HG03342 (cell line): Measurements from ENCODE around the gene TRIM52.

Source experiments
- ATAC-seq: cut with Tn5 transposase; IDR thresholded peaks from one replicate; pipeline ENCODE4 v1.9.1; 2021; ENCODE audit warnings: mild to moderate bottlenecking, moderate library complexity; ENCODE audit not compliant: unreplicated experiment

The TRIM52 gene

DNA sequence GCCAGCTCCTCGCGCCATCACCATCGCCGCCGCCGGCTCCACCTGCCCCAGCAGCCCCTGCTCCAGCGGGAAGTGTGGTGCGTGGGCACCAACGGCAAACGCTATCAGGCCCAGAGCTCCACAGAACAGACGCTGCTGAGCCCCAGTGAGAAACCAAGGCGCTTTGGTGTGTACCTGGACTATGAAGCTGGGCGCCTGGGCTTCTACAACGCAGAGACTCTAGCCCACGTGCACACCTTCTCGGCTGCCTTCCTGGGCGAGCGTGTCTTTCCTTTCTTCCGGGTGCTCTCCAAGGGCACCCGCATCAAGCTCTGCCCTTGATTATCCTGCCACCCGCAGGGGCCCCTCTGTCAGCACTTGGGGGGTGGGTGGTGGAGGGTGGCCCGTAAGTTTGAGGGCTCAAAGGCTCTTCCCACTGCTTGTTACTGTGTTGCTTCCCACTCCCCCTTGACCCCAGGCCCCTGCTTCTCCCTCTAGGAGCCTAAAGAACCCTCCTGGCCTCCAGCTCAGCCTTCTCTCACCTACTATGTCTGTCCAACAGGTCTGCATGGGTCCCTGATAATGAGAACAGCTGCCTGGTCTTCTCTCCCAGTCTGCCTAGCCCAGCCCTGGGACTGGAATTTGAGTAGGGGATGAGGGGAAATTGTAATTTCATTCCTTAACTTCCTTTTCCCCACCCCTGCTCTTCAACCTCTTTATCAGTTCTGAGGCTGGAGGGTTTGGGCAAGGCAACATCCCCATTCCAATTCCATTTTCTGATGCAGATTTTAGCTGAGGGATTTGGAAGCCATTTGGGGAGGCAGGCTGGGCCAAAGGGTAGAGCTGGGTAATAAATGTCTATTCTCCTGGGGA lies 26.3 kb downstream of the TRIM52 start:
- no peak for ATAC-seq

DNA sequence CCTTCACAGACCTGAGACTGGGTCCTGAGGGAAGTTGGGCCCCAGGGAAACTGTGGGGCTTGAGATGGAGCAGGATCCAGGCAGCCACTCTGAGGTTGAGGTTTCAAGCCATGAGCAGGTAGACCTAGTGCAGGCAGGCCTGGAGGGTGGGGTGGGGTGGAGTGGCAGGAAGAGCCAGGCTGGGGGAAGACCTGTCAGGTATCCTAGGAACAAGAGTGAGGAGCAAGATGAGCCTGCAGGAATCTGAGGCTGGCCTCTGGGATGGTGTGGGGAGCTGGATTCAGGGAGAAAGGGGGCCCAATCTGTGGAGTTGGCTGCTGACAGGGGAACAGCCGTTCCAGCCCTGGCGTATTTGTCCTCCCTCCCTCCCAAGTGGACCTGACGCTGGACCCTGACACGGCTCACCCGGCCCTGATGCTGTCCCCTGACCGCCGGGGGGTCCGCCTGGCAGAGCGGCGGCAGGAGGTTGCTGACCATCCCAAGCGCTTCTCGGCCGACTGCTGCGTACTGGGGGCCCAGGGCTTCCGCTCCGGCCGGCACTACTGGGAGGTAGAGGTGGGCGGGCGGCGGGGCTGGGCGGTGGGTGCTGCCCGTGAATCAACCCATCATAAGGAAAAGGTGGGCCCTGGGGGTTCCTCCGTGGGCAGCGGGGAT lies 27.0 kb downstream of the TRIM52 start:
- ATAC-seq: no peak

DNA sequence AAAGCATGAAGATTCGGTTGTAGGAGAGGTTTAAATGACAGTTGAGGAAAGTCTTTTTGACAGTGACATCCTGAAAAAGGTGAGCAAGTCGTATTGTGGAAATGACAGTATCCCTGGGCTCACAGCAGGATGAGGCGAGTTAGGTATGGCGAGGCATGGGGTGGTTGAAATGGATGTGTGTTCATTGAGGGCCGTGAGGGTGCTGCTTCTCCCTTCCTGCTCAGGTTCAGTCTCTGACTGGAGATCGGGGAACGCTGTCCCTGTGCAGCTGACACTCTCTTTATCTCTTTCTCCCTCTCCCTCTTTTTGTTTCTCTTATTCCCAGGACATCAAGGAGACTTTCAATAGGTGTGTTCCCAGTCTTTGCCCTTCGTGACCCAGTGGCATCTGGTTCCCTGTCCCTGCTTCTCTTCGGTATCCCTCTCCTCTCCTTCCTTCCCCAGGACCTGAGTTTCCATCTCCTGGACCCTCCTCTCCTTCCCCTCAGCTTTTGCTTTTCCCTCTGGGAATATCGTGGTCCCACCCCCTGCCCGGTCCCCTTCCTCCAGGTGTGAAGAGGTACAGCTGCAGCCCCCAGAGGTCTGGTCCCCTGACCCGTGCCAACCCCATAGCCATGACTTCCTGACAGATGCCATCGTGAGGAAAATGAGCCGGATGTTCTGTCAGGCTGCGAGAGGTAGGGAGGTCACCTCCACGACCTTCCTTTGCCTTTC lies 27.7 kb downstream of the TRIM52 start:
- no peak for ATAC-seq

DNA sequence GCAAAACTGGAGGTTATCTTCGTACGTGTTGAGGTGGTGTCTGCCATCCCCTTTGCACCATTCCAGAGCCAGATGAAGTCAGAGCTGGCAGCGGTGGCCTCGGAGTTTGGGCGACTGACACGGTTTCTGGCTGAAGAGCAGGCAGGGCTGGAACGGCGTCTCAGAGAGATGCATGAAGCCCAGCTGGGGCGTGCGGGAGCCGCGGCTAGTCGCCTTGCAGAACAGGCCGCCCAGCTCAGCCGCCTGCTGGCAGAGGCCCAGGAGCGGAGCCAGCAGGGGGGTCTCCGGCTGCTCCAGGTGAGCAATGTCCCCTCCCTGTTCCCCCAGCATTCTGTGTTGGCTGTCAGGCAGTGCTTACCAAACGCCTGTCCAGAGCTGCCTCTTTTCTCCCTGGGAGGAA lies 28.4 kb downstream of the TRIM52 start:
- no peak for ATAC-seq

DNA sequence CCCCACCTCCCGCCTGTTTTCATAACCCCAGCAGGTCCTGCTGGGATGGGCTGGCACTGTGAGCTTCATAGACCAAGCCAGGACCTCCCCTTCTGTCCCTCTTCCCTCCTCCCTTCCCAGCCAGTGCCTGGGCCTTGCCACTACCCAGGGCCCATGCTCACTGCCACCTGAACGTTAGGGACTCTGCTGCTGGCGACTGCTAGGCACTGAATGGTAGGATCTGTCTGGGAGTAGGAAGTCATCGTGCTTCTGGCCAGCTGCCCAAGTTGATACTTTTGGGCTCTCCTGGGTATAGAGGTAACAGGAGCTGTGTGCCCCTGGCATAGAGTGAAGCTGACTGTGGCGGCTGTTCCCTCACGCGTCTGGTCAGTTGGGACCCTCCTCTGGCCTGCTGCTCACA lies 29.5 kb downstream of the TRIM52 start:
- no peak for ATAC-seq

DNA sequence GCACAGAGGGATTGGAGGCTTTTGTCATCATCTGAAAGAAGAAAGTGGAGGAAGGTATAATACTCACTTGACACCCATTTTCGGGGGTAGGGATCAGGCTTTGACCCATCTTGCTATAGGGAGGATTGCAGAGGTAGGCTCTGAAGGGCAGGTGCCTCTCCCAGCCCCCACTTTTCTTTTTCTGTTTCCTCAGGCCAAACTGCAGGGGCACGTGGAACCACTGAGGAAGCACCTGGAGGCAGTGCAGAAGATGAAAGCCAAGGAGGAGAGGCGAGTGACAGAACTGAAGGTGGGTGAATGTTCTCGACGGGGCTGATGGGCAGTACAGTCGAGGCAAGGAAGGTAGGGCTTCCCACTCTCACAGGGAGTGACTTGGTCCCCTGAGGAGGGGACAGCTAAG lies 30.4 kb downstream of the TRIM52 start:
- ATAC-seq: no peak

DNA sequence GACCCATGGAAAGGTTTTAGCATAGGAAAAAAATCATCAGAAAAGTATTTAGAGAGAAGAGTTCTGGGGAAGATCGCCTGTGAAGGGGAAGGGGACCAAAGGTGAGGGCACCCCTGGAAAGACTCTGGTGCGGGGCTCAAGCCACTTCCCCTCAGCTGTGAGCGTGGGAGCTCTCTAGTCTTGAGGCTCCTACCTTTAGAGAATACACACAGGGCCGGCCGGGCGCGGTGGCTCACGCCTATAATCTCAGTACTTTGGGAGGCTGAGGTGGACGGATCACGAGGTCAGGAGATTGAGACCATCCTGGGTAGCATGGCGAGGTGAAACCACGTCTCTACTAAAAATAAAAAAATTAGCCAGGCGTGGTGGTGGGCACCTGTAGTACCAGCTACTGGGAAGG lies 30.9 kb downstream of the TRIM52 start:
- no peak for ATAC-seq

DNA sequence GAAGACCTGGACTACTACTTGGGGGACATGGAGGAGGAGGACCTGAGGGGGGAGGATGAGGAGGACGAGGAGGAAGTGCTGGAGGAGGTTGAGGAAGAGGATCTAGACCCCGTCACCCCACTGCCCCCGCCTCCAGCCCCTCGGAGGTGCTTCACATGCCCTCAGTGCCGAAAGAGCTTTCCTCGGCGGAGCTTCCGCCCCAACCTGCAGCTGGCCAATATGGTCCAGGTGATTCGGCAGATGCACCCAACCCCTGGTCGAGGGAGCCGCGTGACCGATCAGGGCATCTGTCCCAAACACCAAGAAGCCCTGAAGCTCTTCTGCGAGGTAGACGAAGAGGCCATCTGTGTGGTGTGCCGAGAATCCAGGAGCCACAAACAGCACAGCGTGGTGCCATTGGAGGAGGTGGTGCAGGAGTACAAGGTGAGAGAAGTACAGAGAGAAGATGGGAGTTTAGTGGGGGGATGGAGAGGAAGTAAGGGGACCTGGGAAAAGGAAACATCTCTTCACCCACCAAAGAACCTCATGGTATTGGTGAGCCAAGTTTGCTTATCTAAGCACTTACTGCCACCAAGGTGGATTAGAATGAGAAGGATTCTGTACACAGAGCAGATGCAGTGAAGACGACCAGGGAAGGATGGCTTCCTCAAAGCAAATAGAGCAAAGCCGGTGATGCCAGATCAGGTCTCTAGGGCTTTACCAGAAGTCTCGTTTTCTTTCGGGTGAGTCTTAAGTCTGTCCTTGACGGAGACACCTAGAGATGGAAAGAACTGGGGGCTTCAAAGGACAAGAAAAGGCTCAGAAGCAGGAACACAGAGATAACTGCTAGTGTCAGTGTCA lies 36.3 kb downstream of the TRIM52 start:
- ATAC-seq: no peak

DNA sequence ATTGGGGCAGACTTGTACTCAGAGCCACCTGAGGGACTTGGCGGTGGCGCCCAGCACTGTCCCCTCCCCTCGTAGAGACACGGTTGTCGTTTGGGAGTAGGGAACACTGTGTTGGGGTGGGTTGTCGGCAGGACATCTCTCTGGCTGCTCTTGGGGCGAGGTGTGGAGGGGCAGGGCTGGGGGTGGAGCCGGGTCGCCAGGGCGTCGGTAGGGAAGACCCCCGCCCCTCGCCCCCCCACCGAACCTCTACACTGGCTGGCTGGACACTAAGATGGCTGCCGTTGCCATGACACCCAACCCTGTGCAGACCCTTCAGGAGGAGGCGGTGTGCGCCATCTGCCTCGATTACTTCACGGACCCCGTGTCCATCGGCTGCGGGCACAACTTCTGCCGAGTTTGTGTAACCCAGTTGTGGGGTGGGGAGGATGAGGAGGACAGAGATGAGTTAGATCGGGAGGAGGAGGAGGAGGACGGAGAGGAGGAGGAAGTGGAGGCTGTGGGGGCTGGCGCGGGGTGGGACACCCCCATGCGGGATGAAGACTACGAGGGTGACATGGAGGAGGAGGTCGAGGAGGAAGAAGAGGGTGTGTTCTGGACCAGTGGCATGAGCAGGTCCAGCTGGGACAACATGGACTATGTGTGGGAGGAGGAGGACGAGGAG lies 37.1 kb downstream of the TRIM52 start:
- ATAC-seq: no peak

DNA sequence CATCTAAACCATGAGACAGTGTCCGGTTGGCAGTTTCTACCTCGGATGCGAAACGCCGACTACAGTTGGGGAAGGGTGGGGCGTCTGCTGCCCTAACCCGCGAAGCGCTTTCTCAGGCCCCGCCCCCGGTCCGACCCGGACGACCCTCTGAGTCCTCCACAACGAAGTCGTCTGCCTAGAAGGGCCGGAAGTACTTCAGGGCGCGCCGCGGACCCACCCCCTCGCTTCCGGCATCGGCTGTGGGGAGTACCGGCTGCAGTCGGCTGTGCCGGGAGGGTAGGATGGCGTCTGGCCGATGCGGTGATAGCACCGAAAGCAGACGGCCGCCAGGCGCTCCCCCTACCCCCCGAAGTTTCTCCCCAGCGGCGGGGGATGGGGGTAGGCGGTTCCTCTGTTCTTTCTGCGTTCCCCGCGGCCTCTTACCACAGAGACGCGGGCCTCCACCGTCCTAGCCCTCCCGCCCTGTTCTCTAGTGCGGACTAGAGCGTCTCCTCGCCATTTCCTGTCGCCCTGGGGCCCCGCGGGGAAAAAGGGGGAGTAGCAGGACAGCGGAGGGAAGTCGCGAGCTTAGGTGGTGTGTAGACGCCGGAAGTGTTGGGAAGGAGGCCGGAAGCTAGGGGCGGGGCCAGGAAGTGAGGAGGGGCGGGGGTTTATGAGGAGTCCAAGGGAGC lies 37.8 kb downstream of the TRIM52 start, which contains the start of gene TRIM41:
TSS of gene TRIM41 (plus strand) at position 224 of the 671 bp plus-strand sequence. CDS start 719 bp downstream, outside the sequence.
- peak; percentile 68 for ATAC-seq

DNA sequence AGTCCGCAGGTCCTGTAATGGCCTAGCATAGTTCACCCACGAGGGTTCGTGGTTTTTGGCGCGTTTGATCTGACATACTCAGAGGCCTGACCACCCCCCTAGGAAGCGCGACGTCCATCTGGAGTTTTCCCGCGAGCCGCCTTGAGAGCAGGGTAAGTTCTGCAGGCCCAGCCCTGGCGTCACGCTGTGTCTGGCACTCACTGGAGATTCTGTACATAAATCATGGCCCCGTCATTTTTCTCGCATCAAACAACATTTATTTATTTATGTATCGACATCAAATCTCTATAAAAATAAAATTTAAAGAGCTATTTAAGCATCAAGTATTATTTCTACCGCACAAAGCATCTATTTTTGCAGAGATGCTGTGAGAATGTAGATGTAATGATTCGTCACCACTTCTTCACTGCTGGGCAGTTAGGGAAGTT lies 38.3 kb downstream of the TRIM52 start:
- ATAC-seq: no peak

DNA sequence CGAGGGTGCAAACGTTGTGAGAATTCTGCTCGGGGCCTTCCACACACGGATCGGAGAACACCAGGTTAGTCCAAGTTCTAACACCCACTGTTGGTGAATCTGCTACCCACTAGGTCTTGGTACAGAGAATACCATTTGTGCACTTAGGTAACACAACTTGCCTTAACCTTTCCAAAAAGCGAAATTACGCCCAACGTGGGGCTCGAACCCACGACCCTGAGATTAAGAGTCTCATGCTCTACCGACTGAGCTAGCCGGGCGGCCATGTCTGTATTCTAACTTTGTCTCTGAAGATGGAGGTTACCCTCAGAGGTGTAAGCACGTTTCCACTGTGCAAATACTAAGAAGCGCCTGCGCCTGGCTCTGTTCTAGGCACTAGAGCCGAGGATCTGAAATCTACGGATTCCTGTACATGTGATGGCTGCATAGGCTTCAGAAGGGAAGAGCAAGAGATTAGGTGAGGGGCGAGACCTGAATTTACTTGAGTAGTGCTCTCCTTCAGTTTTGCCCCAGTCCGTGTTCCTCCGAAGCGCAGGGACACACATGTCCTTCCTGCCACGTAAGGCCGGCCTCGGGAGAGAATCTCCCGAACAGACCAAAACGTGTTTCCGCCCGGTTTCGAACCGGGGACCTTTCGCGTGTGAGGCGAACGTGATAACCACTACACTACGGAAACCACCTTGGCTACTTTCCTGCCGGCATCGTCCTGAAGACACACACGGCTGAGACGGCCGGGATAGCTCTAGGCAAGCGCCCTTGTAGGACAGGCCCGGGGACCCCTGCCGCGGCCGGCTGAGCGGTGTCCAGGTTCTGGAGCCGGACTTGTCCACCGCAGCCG lies 38.9 kb downstream of the TRIM52 start:
- ATAC-seq: peak; percentile 23

DNA sequence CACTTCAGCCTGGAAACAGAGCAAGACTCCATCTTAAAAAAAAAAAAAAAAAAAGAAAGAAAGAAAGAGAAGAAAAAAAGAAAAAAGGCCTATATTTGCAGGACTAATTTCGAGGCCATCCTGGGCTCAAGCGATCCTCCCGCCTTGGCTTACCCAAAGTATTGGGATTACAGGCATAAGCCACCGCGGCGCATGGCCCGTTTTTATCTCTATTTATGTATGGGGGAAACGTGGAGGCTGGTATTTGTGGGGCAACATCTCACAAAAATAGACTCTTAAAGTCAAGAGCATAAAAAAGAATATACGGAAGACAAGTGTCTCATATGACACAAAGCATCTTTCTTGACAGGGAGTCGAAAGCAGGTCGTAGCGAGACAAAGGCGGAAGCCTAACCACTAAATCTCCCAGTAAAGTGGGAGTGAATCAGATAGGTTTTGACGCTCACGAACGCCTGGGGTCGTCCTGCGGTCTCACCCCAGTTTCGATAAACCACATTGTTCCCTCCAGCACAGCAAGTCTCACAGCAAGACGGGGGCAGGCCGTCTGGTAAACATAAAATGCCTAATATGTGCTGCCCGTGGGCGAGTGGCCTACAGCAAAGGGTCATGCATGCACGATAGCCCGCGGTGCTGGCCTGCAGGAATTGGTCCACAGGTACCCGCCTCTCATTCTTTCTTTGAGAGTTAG lies 39.7 kb downstream of the TRIM52 start:
- no peak for ATAC-seq

DNA sequence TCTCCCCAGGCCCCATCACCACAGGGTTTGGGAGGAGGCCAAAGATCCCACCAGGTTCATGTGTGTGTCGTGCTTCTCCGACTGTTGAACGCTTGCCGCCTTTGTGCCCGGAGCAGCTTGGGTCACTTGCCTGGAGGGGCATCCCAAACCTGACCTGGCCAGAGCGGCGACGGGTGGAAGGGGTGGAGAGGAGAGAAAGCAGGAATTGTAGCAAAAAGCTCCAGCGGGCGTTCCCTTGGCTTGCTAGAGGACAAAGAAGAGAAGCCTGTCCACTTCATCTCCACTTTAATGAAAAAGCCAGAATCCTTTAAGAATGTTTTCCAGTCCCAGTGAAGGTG lies 40.8 kb downstream of the TRIM52 start:
- ATAC-seq: no peak

DNA sequence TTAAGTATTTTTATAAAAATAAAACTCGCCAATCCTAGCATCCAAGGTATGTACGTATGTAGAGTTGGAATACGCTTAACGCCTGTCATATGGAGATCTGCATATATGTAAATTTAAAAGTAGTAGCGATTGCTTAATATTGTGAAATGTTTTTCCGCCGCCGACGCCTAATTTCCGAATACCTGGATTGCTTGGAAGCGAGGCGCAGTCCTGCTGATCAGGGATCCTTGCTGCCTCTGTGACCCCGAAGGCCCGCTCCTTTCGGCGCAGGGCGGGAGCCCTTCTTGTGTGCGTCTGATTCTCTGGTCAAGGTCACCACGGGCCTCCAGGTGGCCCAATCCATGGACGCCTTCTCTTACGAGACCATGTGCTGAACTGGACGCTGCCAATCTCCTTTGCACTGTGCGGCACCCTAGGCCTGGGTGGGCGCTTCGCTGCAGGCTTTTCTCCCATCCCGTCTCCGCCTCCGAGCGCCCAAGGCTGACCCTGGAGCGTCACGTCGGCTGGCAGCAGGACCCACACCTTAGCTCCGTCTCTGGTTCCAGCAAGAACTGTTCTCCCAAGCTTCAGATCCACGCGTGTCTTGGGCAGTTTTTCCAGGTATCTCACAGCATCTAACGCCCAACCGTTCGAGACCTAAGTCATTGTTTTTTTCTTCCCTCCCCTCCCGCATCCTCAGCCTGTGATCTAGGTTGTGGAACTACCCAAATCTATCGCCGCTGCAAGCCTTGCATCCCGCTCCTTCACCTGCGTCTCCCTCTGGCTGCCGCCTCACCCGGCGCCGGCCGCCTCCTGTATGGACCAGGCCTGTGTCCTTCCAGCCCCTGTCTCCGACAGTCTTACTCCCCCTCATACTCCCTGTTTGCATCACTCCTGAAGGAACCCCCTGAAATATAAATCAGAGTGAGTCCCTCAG lies 41.4 kb downstream of the TRIM52 start:
- no peak for ATAC-seq

DNA sequence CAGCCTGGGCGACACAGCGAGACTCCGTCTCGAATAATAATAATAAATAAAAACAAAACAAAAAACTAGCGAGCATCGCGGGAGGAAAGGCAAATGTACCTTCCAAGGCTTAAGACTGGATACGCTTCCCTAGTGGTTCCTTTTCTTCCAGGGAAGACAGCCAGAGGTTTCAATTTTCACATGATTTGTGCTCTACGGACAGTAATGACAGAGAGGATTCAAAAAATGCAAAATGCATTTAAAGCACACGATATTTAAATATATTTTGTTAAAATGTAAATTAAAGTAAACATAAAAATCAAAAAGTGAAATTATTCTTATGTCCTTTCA lies 42.2 kb downstream of the TRIM52 start:
- ATAC-seq: no peak

DNA sequence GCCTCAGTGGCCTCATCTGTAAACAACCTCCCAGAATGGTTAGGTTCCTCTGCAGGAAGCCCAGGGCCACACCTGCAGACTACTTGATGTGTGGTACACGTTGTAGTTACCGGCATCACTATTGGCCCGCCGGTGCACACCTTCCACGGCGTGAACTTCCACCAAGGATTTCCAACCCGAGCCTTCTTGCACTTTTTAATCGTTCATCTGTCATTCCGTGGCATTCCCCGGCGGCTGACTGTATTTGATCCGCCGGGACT lies 43.2 kb downstream of the TRIM52 start:
- peak; percentile 6 for ATAC-seq
